HG03139 (cell line): Measurements from ENCODE around the gene CSMD2.

Experiments
- ATAC-seq: cut with Tn5 transposase; IDR thresholded peaks from one replicate; pipeline ENCODE4 v1.9.1; 2021; ENCODE audit not compliant: unreplicated experiment

The CSMD2 gene

GRCh38 chr1:33768821-33769220 lies 396.2 kb downstream of the CSMD2 start:
- ATAC-seq, result no peak

- no peak for ATAC-seq
Measured at GRCh38 chr1:33768106-33768505, 396.9 kb downstream of the CSMD2 start.

GRCh38 chr1:33764149-33764548 lies 400.9 kb downstream of the CSMD2 start:
- no peak for ATAC-seq

- ATAC-seq, result no peak
Measured at GRCh38 chr1:33763406-33763805, 401.6 kb downstream of the CSMD2 start.

- ATAC-seq, result no peak
Measured at GRCh38 chr1:33762962-33763361, 402.1 kb downstream of the CSMD2 start.

GRCh38 chr1:33762109-33762830 lies 402.8 kb downstream of the CSMD2 start:
- ATAC-seq, result no peak

- ATAC-seq, result no peak
Measured at GRCh38 chr1:33758698-33759097, 406.3 kb downstream of the CSMD2 start.

- ATAC-seq, result no peak
Measured at GRCh38 chr1:33753087-33753856, 411.8 kb downstream of the CSMD2 start.

GRCh38 chr1:33745942-33746341 lies 419.1 kb downstream of the CSMD2 start:
- no peak for ATAC-seq

- ATAC-seq, result no peak
Measured at GRCh38 chr1:33743221-33743998, 421.6 kb downstream of the CSMD2 start.

- ATAC-seq, result no peak
Measured at GRCh38 chr1:33742663-33743062, 422.4 kb downstream of the CSMD2 start.

GRCh38 chr1:33741749-33742148 lies 423.3 kb downstream of the CSMD2 start:
- no peak for ATAC-seq

- ATAC-seq, result no peak
Measured at GRCh38 chr1:33740040-33740744, 424.8 kb downstream of the CSMD2 start.

GRCh38 chr1:33738976-33739375 lies 426.1 kb downstream of the CSMD2 start:
- no peak for ATAC-seq

GRCh38 chr1:33738536-33738935 lies 426.5 kb downstream of the CSMD2 start:
- no peak for ATAC-seq

- ATAC-seq, result no peak
Measured at GRCh38 chr1:33736496-33736895, 428.5 kb downstream of the CSMD2 start.

- no peak for ATAC-seq
Measured at GRCh38 chr1:33735624-33736023, 429.4 kb downstream of the CSMD2 start.

- ATAC-seq, result no peak
Measured at GRCh38 chr1:33727310-33727709, 437.7 kb downstream of the CSMD2 start.

- ATAC-seq, result no peak
Measured at GRCh38 chr1:33726274-33726804, 438.7 kb downstream of the CSMD2 start.

- ATAC-seq, result no peak
Measured at GRCh38 chr1:33725556-33726160, 439.4 kb downstream of the CSMD2 start.
